AG04450 (cell line): ENCODE data around the gene TULP4. TPM values are rescaled to one million over a fixed set of nuclear protein-coding genes. Genes with fewer than 3 reads are reported as not detected.

ENCODE experiments used
- CTCF ChIA-PET: fragments of 300-600, 350-600 bp; formaldehyde crosslinking; extraction: SDS; loops from one replicate; lab custom pipeline; 2022; ENCODE audit warnings: antibody characterized with exemption, inconsistent platforms; lab: Charles Lee
- POLR2A ChIA-PET: fragments of 350-600 bp; formaldehyde crosslinking; extraction: SDS; loops from one replicate; lab custom pipeline; 2021; ENCODE audit warnings: antibody characterized with exemption, inconsistent platforms; lab: Yijun Ruan, JAX
- DNase-seq: peaks from one replicate; pipeline ENCODE4 v3.0.0-alpha.2; 2011; ENCODE audit warnings: low read depth, low spot score
- H3K27ac ChIP-seq: one replicate; pipeline ENCODE4 v1.5.1; 2012; ENCODE audit warnings: low read depth, low read length, control low read depth
- H3K27me3 ChIP-seq: one replicate; pipeline ENCODE4 v1.6.0; 2012; ENCODE audit warnings: low read length; ENCODE audit not compliant: control insufficient read depth, insufficient read depth
- H3K4me3 ChIP-seq: 2 replicates; pipeline ENCODE4 v1.5.1; 2011; ENCODE audit warnings: mild to moderate bottlenecking, low read depth, low read length, control low read depth
- H3K9me3 ChIP-seq: 2 replicates; pipeline ENCODE4 v1.5.1; 2012; ENCODE audit warnings: low read length; ENCODE audit not compliant: control insufficient read depth, insufficient read depth
- polyA minus RNA-seq: library from RNA; depleted of rRNA, polyadenylated mRNA; stranded (reverse); fragments of >200 nt; gene quantifications from 2 replicates; pipeline ENCODE4 v1.2.3, GENCODE V29; 2011; rRNA and poly(A)+ RNA removed
- polyA plus RNA-seq: library from polyadenylated mRNA; depleted of rRNA; stranded (reverse); fragments of >200 nt; gene quantifications from 2 replicates; pipeline ENCODE4 v1.2.3, GENCODE V29; 2011; rRNA removed
- TF ChIP-seq, protein P1 (sequence below): IDR thresholded peaks from 2 replicates; pipeline ENCODE4 v1.5.1; 2011; ENCODE audit warnings: low read depth, low read length, control low read depth, inconsistent platforms

TULP4 gene, protein sequence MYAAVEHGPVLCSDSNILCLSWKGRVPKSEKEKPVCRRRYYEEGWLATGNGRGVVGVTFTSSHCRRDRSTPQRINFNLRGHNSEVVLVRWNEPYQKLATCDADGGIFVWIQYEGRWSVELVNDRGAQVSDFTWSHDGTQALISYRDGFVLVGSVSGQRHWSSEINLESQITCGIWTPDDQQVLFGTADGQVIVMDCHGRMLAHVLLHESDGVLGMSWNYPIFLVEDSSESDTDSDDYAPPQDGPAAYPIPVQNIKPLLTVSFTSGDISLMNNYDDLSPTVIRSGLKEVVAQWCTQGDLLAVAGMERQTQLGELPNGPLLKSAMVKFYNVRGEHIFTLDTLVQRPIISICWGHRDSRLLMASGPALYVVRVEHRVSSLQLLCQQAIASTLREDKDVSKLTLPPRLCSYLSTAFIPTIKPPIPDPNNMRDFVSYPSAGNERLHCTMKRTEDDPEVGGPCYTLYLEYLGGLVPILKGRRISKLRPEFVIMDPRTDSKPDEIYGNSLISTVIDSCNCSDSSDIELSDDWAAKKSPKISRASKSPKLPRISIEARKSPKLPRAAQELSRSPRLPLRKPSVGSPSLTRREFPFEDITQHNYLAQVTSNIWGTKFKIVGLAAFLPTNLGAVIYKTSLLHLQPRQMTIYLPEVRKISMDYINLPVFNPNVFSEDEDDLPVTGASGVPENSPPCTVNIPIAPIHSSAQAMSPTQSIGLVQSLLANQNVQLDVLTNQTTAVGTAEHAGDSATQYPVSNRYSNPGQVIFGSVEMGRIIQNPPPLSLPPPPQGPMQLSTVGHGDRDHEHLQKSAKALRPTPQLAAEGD (N-terminal part only)
- polyA plus RNA-seq (12.0 and 15.9 TPM in 2 replicates), polyA minus RNA-seq (91.9 and 99.8 TPM in 2 replicates)

DNA sequence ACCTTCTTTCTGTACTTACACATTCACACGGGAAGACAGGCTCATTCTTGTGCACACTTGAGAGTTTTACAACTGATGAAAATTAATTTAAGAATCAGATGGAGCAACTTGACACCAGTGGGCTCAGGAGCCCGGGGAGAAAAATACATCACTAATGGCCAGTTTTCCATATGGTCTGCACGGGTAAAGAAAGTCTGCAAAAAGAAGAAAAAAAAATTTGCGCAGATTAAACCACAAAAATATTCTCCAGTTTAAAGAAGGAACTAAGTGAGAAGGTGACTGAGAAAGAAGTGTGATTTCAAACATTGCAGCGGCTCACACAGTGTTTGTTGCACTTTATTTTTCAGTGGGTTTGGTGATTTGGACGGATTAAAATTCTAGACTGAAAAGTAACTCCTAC is at the start of gene TULP4:
TSS of gene TULP4 (plus strand) at position 301 of the 400 bp plus-strand sequence. CDS start 1,552 bp downstream, outside the sequence.
- TF ChIP-seq, protein P1, sequence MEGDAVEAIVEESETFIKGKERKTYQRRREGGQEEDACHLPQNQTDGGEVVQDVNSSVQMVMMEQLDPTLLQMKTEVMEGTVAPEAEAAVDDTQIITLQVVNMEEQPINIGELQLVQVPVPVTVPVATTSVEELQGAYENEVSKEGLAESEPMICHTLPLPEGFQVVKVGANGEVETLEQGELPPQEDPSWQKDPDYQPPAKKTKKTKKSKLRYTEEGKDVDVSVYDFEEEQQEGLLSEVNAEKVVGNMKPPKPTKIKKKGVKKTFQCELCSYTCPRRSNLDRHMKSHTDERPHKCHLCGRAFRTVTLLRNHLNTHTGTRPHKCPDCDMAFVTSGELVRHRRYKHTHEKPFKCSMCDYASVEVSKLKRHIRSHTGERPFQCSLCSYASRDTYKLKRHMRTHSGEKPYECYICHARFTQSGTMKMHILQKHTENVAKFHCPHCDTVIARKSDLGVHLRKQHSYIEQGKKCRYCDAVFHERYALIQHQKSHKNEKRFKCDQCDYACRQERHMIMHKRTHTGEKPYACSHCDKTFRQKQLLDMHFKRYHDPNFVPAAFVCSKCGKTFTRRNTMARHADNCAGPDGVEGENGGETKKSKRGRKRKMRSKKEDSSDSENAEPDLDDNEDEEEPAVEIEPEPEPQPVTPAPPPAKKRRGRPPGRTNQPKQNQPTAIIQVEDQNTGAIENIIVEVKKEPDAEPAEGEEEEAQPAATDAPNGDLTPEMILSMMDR = no peak
- ChIA-PET POLR2A (no interaction called here), CTCF (no interaction called here)
- DNase-seq = no peak
- Histone ChIP-seq H3K27ac (no peak within 1 kb of the TSS), H3K27me3 (no peaks in the 10 kb centered on the region), H3K9me3 (peaks cover 4% of the 10 kb centered on the region), H3K4me3 (no peak within 1 kb of the TSS)

DNA sequence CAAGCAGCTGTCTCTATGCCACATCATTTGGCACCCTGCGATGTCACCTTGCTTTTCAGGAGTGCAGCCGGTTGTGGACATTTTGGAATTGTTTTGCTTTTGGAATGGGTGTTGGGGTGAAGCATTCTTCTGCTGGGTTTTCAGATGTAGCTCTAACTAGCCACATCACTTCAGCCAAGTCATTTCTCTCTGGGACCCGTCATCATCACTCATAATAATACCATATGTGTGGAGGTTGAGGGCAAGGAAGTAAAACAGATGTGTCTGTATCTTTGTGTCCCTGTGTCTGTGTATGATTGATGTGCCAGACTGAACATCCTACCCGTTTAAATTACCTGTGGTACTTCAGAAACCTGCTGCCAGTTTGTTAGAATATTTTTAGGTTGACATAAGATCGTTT is 49.5 kb upstream of the TULP4 start:
- H3K9me3 ChIP-seq = no peaks in the 10 kb centered on the region
- ChIA-PET CTCF (interaction anchor here (0.5 to 0.6 kb wide), 2 partner anchors 29 to 1347 kb away, joined by 4 to 5 read pairs; no protein-coding TSS in a partner anchor), POLR2A (no interaction called here)
- no peak overlapping the region for H3K4me3 ChIP-seq
- no peaks in the 10 kb centered on the region for H3K27me3 ChIP-seq
- no peak overlapping the region for H3K27ac ChIP-seq
- TF ChIP-seq, protein P1 = no peak
- no peak for DNase-seq

DNA sequence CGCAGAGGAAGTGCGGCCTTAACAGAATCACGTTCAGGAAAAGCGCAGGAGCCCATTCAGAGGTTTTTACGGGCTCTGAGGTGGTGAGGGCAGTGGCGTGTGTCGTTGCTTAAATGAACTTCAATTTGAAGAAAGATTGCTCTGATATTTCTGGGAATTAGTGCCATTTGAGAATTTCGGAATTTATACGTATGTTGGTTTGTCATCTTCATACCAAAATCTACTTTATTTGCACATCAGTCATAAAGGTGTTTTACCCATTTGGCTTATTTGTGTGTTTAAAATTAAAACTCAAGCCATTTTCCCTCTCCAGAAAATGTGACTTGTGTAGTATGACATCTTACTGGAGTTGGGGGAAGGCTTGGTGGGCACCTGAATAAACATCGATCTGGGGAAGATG is 48.1 kb upstream of the TULP4 start:
- CTCF ChIA-PET = interaction anchor here (1.0 to 1.9 kb wide), 2 partner anchors 43 to 342 kb away, joined by 3 to 6 read pairs; no protein-coding TSS in a partner anchor

DNA sequence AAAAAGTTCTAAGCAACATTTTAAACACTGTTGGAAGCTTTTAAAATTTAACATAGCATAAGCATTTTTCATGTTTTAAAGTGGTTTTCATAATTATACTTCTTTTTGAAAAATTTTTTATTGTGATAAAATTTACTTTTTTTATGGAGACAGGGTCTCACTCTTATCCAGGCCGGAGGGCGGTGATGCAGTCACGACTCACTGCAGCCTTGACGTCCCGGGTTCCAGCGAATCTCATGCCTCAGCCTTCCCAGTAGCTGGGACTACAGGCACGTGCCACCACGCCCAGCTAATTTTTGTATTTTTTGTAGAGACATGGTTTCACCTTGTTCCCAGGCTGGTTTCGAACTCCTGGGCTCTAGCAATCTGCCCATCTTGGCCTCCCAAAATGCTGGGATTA is 46.1 kb upstream of the TULP4 start:
- POLR2A ChIA-PET = no interaction called here
- TF ChIP-seq, protein P1 = no peak
- Histone ChIP-seq H3K27ac (no peak overlapping the region), H3K4me3 (no peak overlapping the region), H3K27me3 (no peaks in the 10 kb centered on the region), H3K9me3 (no peaks in the 10 kb centered on the region)
- CTCF ChIA-PET = interaction anchor here (0.6 to 1.9 kb wide), 4 partner anchors 12 to 136 kb away, joined by 3 to 6 read pairs (median 3); no protein-coding TSS in a partner anchor
- no peak for DNase-seq

More for the DNA sequence above, 48.1 kb upstream of the TULP4 start:
- TF ChIP-seq, protein P1 = no peak
- no peaks in the 10 kb centered on the region for H3K9me3 ChIP-seq
- no peaks in the 10 kb centered on the region for H3K27me3 ChIP-seq
- no peak overlapping the region for H3K4me3 ChIP-seq
- POLR2A ChIA-PET = no interaction called here
- no peak for DNase-seq
- no peak overlapping the region for H3K27ac ChIP-seq
